HTERT RPE-1 (cell line): Measurements from ENCODE around the gene FOXL2.

Experiments
- in situ Hi-C: fragments of 300-500 bp; cut with MboI; formaldehyde crosslinking; loops from 4 replicates; pipeline ENCODE4 v1.14.3; 2020; ENCODE audit warnings: low sequenced_read_pairs

FOXL2 gene

GRCh38 chr3:138898708-138899107, 48.2 kb downstream of the FOXL2 start:
- in situ Hi-C loops = no loop called here

GRCh38 chr3:138898301-138898700, 48.6 kb downstream of the FOXL2 start:
- in situ Hi-C loops = no loop called here
